ENCODE measurements around the gene GALNT18. TPM values are rescaled to one million over a fixed set of nuclear protein-coding genes. Genes with fewer than 3 reads are reported as not detected.
A peak's percentile ranks its signal among the peaks of the same experiment; 100 is the strongest.

The GALNT18 gene
- polyA plus RNA-seq, 6 donors from 2014 or later, result not detected

GRCh38 chr11:11268706-11269105 is 353.1 kb downstream of the GALNT18 start:
- Mint-ChIP-seq H3K27ac (no peak overlapping the region), H3K36me3 (no peaks in the 10 kb centered on the region), H3K4me3 (no peak overlapping the region), H3K4me1 (no peaks in the 10 kb centered on the region), H3K9me3 (peaks cover 0 to 9% (median 0%) of the 10 kb centered on the region in 7 donors), H3K27me3 (peaks cover 10 to 31% (median 16%) of the 10 kb centered on the region in 3 donors)
- DNase-seq (no peak), ATAC-seq (ENCODE audit: low read depth in 2 of 2) (no peak)

- ATAC-seq (ENCODE audit: low read depth in 2 of 2), result no peak
- H3K4me1 Mint-ChIP-seq, result no peaks in the 10 kb centered on the region
- no peaks in the 10 kb centered on the region for H3K36me3 Mint-ChIP-seq
- H3K27me3 Mint-ChIP-seq, result peaks cover 13 to 28% (median 16%) of the 10 kb centered on the region in 3 donors
- no peak overlapping the region for H3K4me3 Mint-ChIP-seq
- no peak for DNase-seq
- no peak overlapping the region for H3K27ac Mint-ChIP-seq
- H3K9me3 Mint-ChIP-seq, result peaks cover 0 to 3% (median 0%) of the 10 kb centered on the region in 7 donors
These were observed 353.7 kb downstream of the GALNT18 start for GRCh38 chr11:11268119-11268518.

- ATAC-seq (ENCODE audit: low read depth in 2 of 2) (no peak), DNase-seq (no peak)
- H3K4me3 Mint-ChIP-seq, result no peak overlapping the region
- H3K27ac Mint-ChIP-seq, result no peak overlapping the region
- peaks cover 10 to 24% (median 16%) of the 10 kb centered on the region in 3 donors for H3K27me3 Mint-ChIP-seq
- no peaks in the 10 kb centered on the region for H3K36me3 Mint-ChIP-seq
- peaks cover 0 to 2% (median 0%) of the 10 kb centered on the region in 7 donors for H3K9me3 Mint-ChIP-seq
- no peaks in the 10 kb centered on the region for H3K4me1 Mint-ChIP-seq
These were observed 354.5 kb downstream of the GALNT18 start for GRCh38 chr11:11267312-11267711.

- ATAC-seq (ENCODE audit: low read depth in 2 of 2) (no peak), DNase-seq (no peak)
- Mint-ChIP-seq H3K27ac (peak overlapping the region in 1 of 6 donors; percentile 24), H3K36me3 (no peaks in the 10 kb centered on the region), H3K4me1 (peaks cover 7 to 11% (median 9%) of the 10 kb centered on the region in 3 donors), H3K27me3 (peaks cover 10 to 20% (median 10%) of the 10 kb centered on the region in 3 donors), H3K4me3 (no peak overlapping the region), H3K9me3 (peaks cover 0 to 2% (median 0%) of the 10 kb centered on the region in 7 donors)
These were observed 355.7 kb downstream of the GALNT18 start for GRCh38 chr11:11265994-11266606.

GRCh38 chr11:11265320-11265719 is 356.5 kb downstream of the GALNT18 start:
- H3K27me3 Mint-ChIP-seq, result peaks cover 8 to 20% (median 15%) of the 10 kb centered on the region in 3 donors
- H3K4me1 Mint-ChIP-seq, result peaks cover 10 to 14% (median 14%) of the 10 kb centered on the region in 3 donors
- no peak overlapping the region for H3K4me3 Mint-ChIP-seq
- H3K27ac Mint-ChIP-seq, result no peak overlapping the region
- peaks cover 0 to 2% (median 0%) of the 10 kb centered on the region in 7 donors for H3K9me3 Mint-ChIP-seq
- no peak for ATAC-seq (ENCODE audit: low read depth in 2 of 2)
- no peaks in the 10 kb centered on the region for H3K36me3 Mint-ChIP-seq
- no peak for DNase-seq

- no peak overlapping the region for H3K4me3 Mint-ChIP-seq
- DNase-seq, result no peak
- H3K27ac Mint-ChIP-seq, result peak overlapping the region in 1 of 6 donors; percentile 72
- ATAC-seq (ENCODE audit: low read depth in 2 of 2), result no peak
- H3K27me3 Mint-ChIP-seq, result peaks cover 9 to 21% (median 19%) of the 10 kb centered on the region in 3 donors
- H3K4me1 Mint-ChIP-seq, result peaks cover 10 to 14% (median 14%) of the 10 kb centered on the region in 3 donors
- peaks cover 0 to 4% (median 0%) of the 10 kb centered on the region in 7 donors for H3K9me3 Mint-ChIP-seq
- no peaks in the 10 kb centered on the region for H3K36me3 Mint-ChIP-seq
These were observed 358.4 kb downstream of the GALNT18 start for GRCh38 chr11:11263238-11264005.

GRCh38 chr11:11262171-11262920 is 359.5 kb downstream of the GALNT18 start:
- no peak for DNase-seq
- Mint-ChIP-seq H3K4me3 (peak overlapping the region in 1 of 8 donors; percentile 4), H3K9me3 (peaks cover 0 to 4% (median 0%) of the 10 kb centered on the region in 7 donors), H3K27ac (no peak overlapping the region), H3K4me1 (peaks cover 10 to 14% (median 14%) of the 10 kb centered on the region in 3 donors), H3K36me3 (no peaks in the 10 kb centered on the region), H3K27me3 (peaks cover 9 to 19% (median 16%) of the 10 kb centered on the region in 3 donors)
- no peak for ATAC-seq (ENCODE audit: low read depth in 2 of 2)

GRCh38 chr11:11261629-11262028 is 360.2 kb downstream of the GALNT18 start:
- peaks cover 0 to 4% (median 0%) of the 10 kb centered on the region in 7 donors for H3K9me3 Mint-ChIP-seq
- peaks cover 10 to 14% (median 14%) of the 10 kb centered on the region in 3 donors for H3K4me1 Mint-ChIP-seq
- DNase-seq (no peak), ATAC-seq (ENCODE audit: low read depth in 2 of 2) (peak in 1 of 2 donors; percentile 40)
- H3K36me3 Mint-ChIP-seq, result no peaks in the 10 kb centered on the region
- H3K27me3 Mint-ChIP-seq, result peaks cover 9 to 20% (median 19%) of the 10 kb centered on the region in 3 donors
- no peak overlapping the region for H3K27ac Mint-ChIP-seq
- peak overlapping the region in 1 of 8 donors; percentile 41 for H3K4me3 Mint-ChIP-seq

GRCh38 chr11:11260903-11261302 is 360.9 kb downstream of the GALNT18 start:
- Mint-ChIP-seq H3K4me3 (peak overlapping the region in 2 of 8 donors; percentile 23 to 41), H3K9me3 (peaks cover 0 to 4% (median 0%) of the 10 kb centered on the region in 7 donors), H3K27ac (no peak overlapping the region), H3K4me1 (peaks cover 10 to 14% (median 14%) of the 10 kb centered on the region in 3 donors), H3K36me3 (no peaks in the 10 kb centered on the region), H3K27me3 (peaks cover 9 to 20% (median 19%) of the 10 kb centered on the region in 3 donors)
- DNase-seq (no peak), ATAC-seq (ENCODE audit: low read depth in 2 of 2) (no peak)

GRCh38 chr11:11253995-11254394 is 367.8 kb downstream of the GALNT18 start:
- Mint-ChIP-seq H3K27me3 (peaks cover 0 to 18% (median 14%) of the 10 kb centered on the region in 3 donors), H3K4me1 (no peaks in the 10 kb centered on the region), H3K9me3 (no peaks in the 10 kb centered on the region), H3K4me3 (peak overlapping the region in 1 of 8 donors; percentile 29), H3K27ac (no peak overlapping the region), H3K36me3 (no peaks in the 10 kb centered on the region)
- ATAC-seq (ENCODE audit: low read depth in 2 of 2), result no peak
- no peak for DNase-seq

GRCh38 chr11:11253497-11253896 is 368.3 kb downstream of the GALNT18 start:
- no peak for DNase-seq
- Mint-ChIP-seq H3K9me3 (no peaks in the 10 kb centered on the region), H3K36me3 (no peaks in the 10 kb centered on the region), H3K27me3 (peaks cover 0 to 18% (median 14%) of the 10 kb centered on the region in 3 donors), H3K27ac (no peak overlapping the region), H3K4me3 (no peak overlapping the region), H3K4me1 (no peaks in the 10 kb centered on the region)
- ATAC-seq (ENCODE audit: low read depth in 2 of 2), result no peak

GRCh38 chr11:11252403-11252802 is 369.4 kb downstream of the GALNT18 start:
- Mint-ChIP-seq H3K4me1 (no peaks in the 10 kb centered on the region), H3K27me3 (peaks cover 0 to 18% (median 14%) of the 10 kb centered on the region in 3 donors), H3K9me3 (peaks cover 0 to under 1% (median 0%) of the 10 kb centered on the region in 7 donors), H3K27ac (no peak overlapping the region), H3K36me3 (no peaks in the 10 kb centered on the region), H3K4me3 (no peak overlapping the region)
- peak in 1 of 2 donors; percentile 30 for ATAC-seq (ENCODE audit: low read depth in 2 of 2)
- no peak for DNase-seq

- H3K4me3 Mint-ChIP-seq, result no peak overlapping the region
- ATAC-seq (ENCODE audit: low read depth in 2 of 2) (no peak), DNase-seq (no peak)
- H3K27ac Mint-ChIP-seq, result no peak overlapping the region
- peaks cover 0 to 10% (median 0%) of the 10 kb centered on the region in 7 donors for H3K9me3 Mint-ChIP-seq
- peaks cover 0 to 14% (median 12%) of the 10 kb centered on the region in 3 donors for H3K27me3 Mint-ChIP-seq
- peaks cover 0 to 8% (median 4%) of the 10 kb centered on the region in 3 donors for H3K4me1 Mint-ChIP-seq
- H3K36me3 Mint-ChIP-seq, result no peaks in the 10 kb centered on the region
These were observed 370.3 kb downstream of the GALNT18 start for GRCh38 chr11:11251394-11251970.

All from naive B cell (primary cell).